Measurements from ENCODE around the gene COL16A1. TPM values are rescaled to one million over a fixed set of nuclear protein-coding genes. Genes with fewer than 3 reads are reported as not detected.

Gene COL16A1
- total and polyA plus RNA-seq, 2 of the 4 experiments (the other 2 are of a cell fraction) = 34.2 to 62.8 TPM

GRCh38 chr1:31752952-31753475 lies 49.2 kb upstream of the COL16A1 start:
- POLR2A ChIA-PET (ENCODE audit: unreplicated experiment) = no interaction called here
- TF ChIP-seq RFX5 (IDR thresholded peaks at IDR 0.05; ENCODE audit: low read depth, low read length) (no peak), SMC3 (IDR thresholded peaks at IDR 0.05; ENCODE audit: low read depth, low read length) (no peak), RCOR1 (IDR thresholded peaks at IDR 0.05; ENCODE audit: insufficient replicate concordance, low read length) (no peak), BHLHE40 (IDR thresholded peaks at IDR 0.05; ENCODE audit: low read depth, low read length) (no peak), MAZ (IDR thresholded peaks at IDR 0.05; ENCODE audit: borderline replicate concordance, low read depth, low read length) (no peak), CTCF (conservative IDR thresholded peaks at IDR 0.05; ENCODE audit: low read depth, low read length) (no peak), RAD21 (IDR thresholded peaks at IDR 0.05; ENCODE audit: low read length) (no peak), CEBPB (IDR thresholded peaks at IDR 0.05; ENCODE audit: low read depth, low read length) (no peak), MAFK (IDR thresholded peaks at IDR 0.05; ENCODE audit: low read depth, low read length) (no peak), USF2 (IDR thresholded peaks at IDR 0.05; ENCODE audit: low read depth, low read length) (no peak), CHD1 (IDR thresholded peaks at IDR 0.05; ENCODE audit: low read depth, low read length) (no peak), POLR2A (IDR thresholded peaks at IDR 0.05; ENCODE audit: low read depth, low read length) (no peak), MXI1 (IDR thresholded peaks at IDR 0.05; ENCODE audit: borderline replicate concordance, low read depth, low read length) (no peak), FOS (IDR thresholded peaks at IDR 0.05; ENCODE audit: low read depth, low read length) (no peak), ELK1 (IDR thresholded peaks at IDR 0.05; ENCODE audit: borderline replicate concordance, low read depth, low read length) (no peak), NFE2L2 (IDR thresholded peaks at IDR 0.05; ENCODE audit: low read depth, low read length) (no peak)
- CTCF ChIA-PET = no interaction called here

More at GRCh38 chr1:31752952-31753475, 49.2 kb upstream of the COL16A1 start:
- H3K9me3 ChIP-seq (ENCODE audit: control insufficient read depth, insufficient read depth, low read length) = no peaks in the 10 kb centered on the region
- peak overlapping the region; percentile 18; the same call in 1 of the 2 replicates for H3K4ac ChIP-seq (ENCODE audit: low read depth, low read length)
- no peak overlapping the region; the same call in 1 of the 2 replicates for H3K14ac ChIP-seq (replicated peaks; ENCODE audit: low read depth, low read length)
- no peak overlapping the region for H3K56ac ChIP-seq (ENCODE audit: extremely low read depth, insufficient read depth, low read length)
- dilution Hi-C loops (cut with HindIII; ENCODE audit: low sequenced_read_pairs, unreplicated experiment) = no loop called here
- no peak overlapping the region for H3K18ac ChIP-seq (ENCODE audit: low read depth, low read length)
- no peak overlapping the region for H3K23ac ChIP-seq (ENCODE audit: low read depth, low read length)
- no peak overlapping the region for H2BK20ac ChIP-seq (ENCODE audit: low read depth, low read length)
- H4K5ac ChIP-seq (ENCODE audit: low read depth, low read length) = no peak overlapping the region
- peaks cover 26% of the 10 kb centered on the region for H4K20me1 ChIP-seq (ENCODE audit: insufficient read depth, low read length)
- peaks cover 0 to 3% of the 10 kb centered on the region in 2 experiments; a peak in 1 of 4 replicates for H3K79me1 ChIP-seq (ENCODE audit: low read depth in 1 of 2, low read length in 2 of 2)
- H2BK5ac ChIP-seq (ENCODE audit: low read depth, low read length, poor library complexity, severe bottlenecking) = no peak overlapping the region
- H3K4me3 ChIP-seq (ENCODE audit: insufficient read depth, low read depth, low read length) = no peak overlapping the region
- H3K9me1 ChIP-seq (ENCODE audit: insufficient read depth, low read length) = peaks cover 7% of the 10 kb centered on the region; the same call in 1 of the 2 replicates
- peak overlapping the region; percentile 48 for H2AK9ac ChIP-seq (replicated peaks; ENCODE audit: low read depth, low read length, poor library complexity)
- DNase-seq = no peak
- in situ Hi-C loops (cut with MboI; ENCODE audit: low sequenced_read_pairs) = no loop called here
- H3K4me2 ChIP-seq (ENCODE audit: low read depth, low read length) = no peak overlapping the region
- no peak overlapping the region for H3K27ac ChIP-seq (ENCODE audit: insufficient read depth, low read length)
- H4K8ac ChIP-seq (ENCODE audit: low read depth in 2 of 2, low read length in 2 of 2) = no peak overlapping the region
- H3K27me3 ChIP-seq (ENCODE audit: control insufficient read depth, insufficient read depth, low read length) = no peaks in the 10 kb centered on the region
- BruUV-seq (replicated peaks) = no TSS peak
- H2BK120ac ChIP-seq (ENCODE audit: low read depth, low read length) = no peak overlapping the region
- H3K36me3 ChIP-seq (ENCODE audit: control insufficient read depth, insufficient read depth, low read length) = no peaks in the 10 kb centered on the region
- H3K9ac ChIP-seq (ENCODE audit: low read depth, low read length) = no peak overlapping the region
- H3K4me1 ChIP-seq (ENCODE audit: control insufficient read depth, insufficient read depth, low read length) = peaks cover 29% of the 10 kb centered on the region
- no peak overlapping the region for H4K91ac ChIP-seq (ENCODE audit: insufficient read depth, low read depth, low read length)
- H2BK15ac ChIP-seq (ENCODE audit: low read depth, low read length) = no peak overlapping the region
- WGBS, 2 experiments (ENCODE audit: extremely low coverage in 2 of 2, insufficient read length in 1 of 2) = 84% methylated on average over 4 of the region's 12 CpGs; no CpG with 5 or more reads in 1 of the 2 experiments
- no peak overlapping the region for H2AFZ ChIP-seq (replicated peaks; ENCODE audit: low read length, poor library complexity)
- intact Hi-C loops (cut with micrococcal nuclease) = no loop called here
- H2AK5ac ChIP-seq (ENCODE audit: low read depth, low read length) = 0 out of 2 replicates have a peak overlapping the region, but pooled peaks have one; percentile 47
- no peak for ATAC-seq (ENCODE audit: low read depth)

All from IMR-90 (cell line).